Measurements from ENCODE around the gene PCDHGB2.
A peak's percentile ranks its signal among the peaks of the same experiment; 100 is the strongest.
"Not testable (repeated sequence)": the region's sequence is repeated elsewhere in the genome, so short reads cannot be mapped to it uniquely, and the experiment has no call there.

Gene PCDHGB2

DNA sequence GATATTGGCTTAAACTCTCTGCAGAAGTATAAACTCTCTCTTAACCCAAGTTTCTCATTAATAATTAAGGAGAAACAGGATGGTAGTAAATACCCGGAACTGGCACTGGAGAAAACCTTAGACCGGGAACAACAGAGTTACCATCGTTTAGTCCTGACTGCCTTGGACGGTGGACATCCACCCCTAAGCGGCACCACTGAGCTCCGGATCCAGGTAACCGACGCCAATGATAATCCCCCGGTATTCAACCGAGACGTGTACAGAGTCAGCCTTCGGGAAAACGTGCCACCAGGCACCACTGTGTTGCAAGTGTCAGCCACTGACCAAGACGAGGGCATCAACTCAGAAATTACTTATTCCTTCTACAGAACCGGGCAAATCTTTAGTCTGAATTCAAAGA is 38.8 kb downstream of the PCDHGB2 start:
- Histone ChIP-seq H3K9ac (ENCODE audit: low read length in 2 of 2) (no peak overlapping the region), H3K9me3 (ENCODE audit: control insufficient read depth in 2 of 2, low read length in 2 of 2) (peaks cover 16 to 71% of the 10 kb centered on the region in 2 donors), H3K27ac (ENCODE audit: low read length) (no peak overlapping the region), H3K27me3 (ENCODE audit: control insufficient read depth in 1 of 2, insufficient read depth in 2 of 2, low read length in 2 of 2) (no peaks in the 10 kb centered on the region), H3K4me3 (ENCODE audit: low read length in 2 of 2) (peak overlapping the region; percentile 55 to 62), H3K4me1 (ENCODE audit: control insufficient read depth, insufficient read depth, low read length) (no peaks in the 10 kb centered on the region), H3K36me3 (ENCODE audit: control insufficient read depth in 2 of 2, insufficient read depth in 2 of 2, low read length in 2 of 2) (peaks cover 0 to 2% of the 10 kb centered on the region in 2 donors)

DNA sequence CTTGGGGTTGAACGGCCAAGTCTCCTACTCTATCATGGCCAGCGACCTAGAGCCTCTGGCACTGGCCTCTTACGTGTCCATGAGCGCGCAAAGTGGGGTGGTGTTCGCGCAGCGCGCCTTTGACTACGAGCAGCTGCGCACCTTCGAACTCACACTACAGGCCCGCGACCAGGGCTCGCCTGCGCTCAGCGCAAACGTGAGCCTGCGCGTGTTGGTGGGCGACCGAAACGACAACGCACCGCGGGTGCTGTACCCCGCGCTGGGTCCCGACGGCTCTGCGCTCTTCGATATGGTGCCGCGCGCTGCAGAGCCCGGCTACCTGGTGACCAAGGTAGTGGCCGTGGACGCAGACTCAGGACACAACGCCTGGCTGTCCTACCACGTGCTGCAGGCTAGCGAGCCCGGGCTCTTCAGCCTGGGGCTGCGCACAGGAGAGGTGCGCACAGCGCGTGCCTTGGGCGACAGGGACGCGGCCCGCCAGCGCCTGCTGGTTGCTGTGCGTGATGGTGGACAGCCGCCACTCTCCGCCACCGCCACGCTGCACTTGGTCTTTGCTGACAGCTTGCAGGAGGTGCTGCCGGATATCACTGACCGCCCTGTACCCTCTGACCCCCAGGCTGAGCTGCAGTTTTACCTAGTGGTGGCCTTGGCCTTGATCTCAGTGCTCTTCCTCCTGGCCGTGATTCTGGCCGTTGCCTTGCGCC is 39.9 kb downstream of the PCDHGB2 start:
- Histone ChIP-seq H3K9me3 (ENCODE audit: control insufficient read depth in 2 of 2, low read length in 2 of 2) (peaks cover 19 to 73% of the 10 kb centered on the region in 2 donors), H3K36me3 (ENCODE audit: control insufficient read depth in 2 of 2, insufficient read depth in 2 of 2, low read length in 2 of 2) (peaks cover 0 to 2% of the 10 kb centered on the region in 2 donors), H3K9ac (ENCODE audit: low read length in 2 of 2) (no peak overlapping the region), H3K27ac (ENCODE audit: low read length) (no peak overlapping the region), H3K4me1 (ENCODE audit: control insufficient read depth, insufficient read depth, low read length) (no peaks in the 10 kb centered on the region), H3K4me3 (ENCODE audit: low read length in 2 of 2) (peak overlapping the region; percentile 48 to 49), H3K27me3 (ENCODE audit: control insufficient read depth in 1 of 2, insufficient read depth in 2 of 2, low read length in 2 of 2) (no peaks in the 10 kb centered on the region)

- Histone ChIP-seq H3K36me3 (ENCODE audit: control insufficient read depth in 2 of 2, insufficient read depth in 2 of 2, low read length in 2 of 2) (no peaks in the 10 kb centered on the region), H3K27ac (ENCODE audit: low read length) (no peak within 1 kb of the TSS), H3K4me1 (ENCODE audit: control insufficient read depth, insufficient read depth, low read length) (no peaks in the 10 kb centered on the region), H3K9ac (ENCODE audit: low read length in 2 of 2) (no peak within 1 kb of the TSS), H3K9me3 (ENCODE audit: control insufficient read depth in 2 of 2, low read length in 2 of 2) (peaks cover 21 to 74% of the 10 kb centered on the region in 2 donors), H3K27me3 (ENCODE audit: control insufficient read depth in 1 of 2, insufficient read depth in 2 of 2, low read length in 2 of 2) (no peaks in the 10 kb centered on the region), H3K4me3 (ENCODE audit: low read length in 2 of 2) (peak within 1 kb of the TSS; percentile 60 to 65)
Measured at GRCh38 chr5:141402553-141403243, 42.9 kb downstream of the PCDHGB2 start, which contains the start of gene PCDHGA9. Gene PCDHGA9, plus strand, starts transcription at chr5:141402778. Its CDS starts 175 bp downstream, at chr5:141402953.

DNA sequence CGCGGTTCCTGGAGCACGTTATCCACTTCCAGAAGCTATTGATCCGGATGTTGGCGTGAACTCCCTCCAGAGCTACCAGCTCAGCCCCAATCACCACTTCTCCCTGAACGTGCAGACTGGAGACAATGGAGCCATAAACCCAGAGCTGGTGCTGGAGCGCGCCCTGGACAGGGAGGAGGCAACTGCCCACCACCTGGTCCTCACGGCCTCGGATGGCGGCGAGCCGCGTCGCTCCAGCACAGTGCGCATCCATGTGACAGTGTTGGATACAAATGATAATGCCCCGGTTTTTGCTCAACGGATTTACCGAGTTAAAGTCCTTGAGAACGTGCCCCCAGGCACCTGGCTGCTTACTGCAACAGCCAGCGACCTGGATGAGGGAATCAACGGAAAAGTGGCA is 43.6 kb downstream of the PCDHGB2 start:
- peaks cover 21 to 78% of the 10 kb centered on the region in 2 donors for H3K9me3 ChIP-seq (ENCODE audit: control insufficient read depth in 2 of 2, low read length in 2 of 2)

GRCh38 chr5:141407790-141408505 is 48.2 kb downstream of the PCDHGB2 start, which contains the start of gene PCDHGB6:
Gene PCDHGB6, plus strand, starts transcription at chr5:141408021. Its CDS starts 182 bp downstream, at chr5:141408203.
- not testable (repeated sequence) for H3K9ac ChIP-seq (ENCODE audit: low read length in 2 of 2); H3K4me1 ChIP-seq (ENCODE audit: control insufficient read depth, insufficient read depth, low read length); H3K27me3 ChIP-seq (ENCODE audit: control insufficient read depth in 1 of 2, insufficient read depth in 2 of 2, low read length in 2 of 2); H3K36me3 ChIP-seq (ENCODE audit: control insufficient read depth in 2 of 2, insufficient read depth in 2 of 2, low read length in 2 of 2); H3K27ac ChIP-seq (ENCODE audit: low read length)
- Histone ChIP-seq H3K4me3 (ENCODE audit: low read length in 2 of 2) (peak within 1 kb of the TSS; percentile 33 to 40), H3K9me3 (ENCODE audit: control insufficient read depth in 2 of 2, low read length in 2 of 2) (peaks cover 34 to 78% of the 10 kb centered on the region in 2 donors)

More for the DNA sequence above, 43.6 kb downstream of the PCDHGB2 start:
- no peak overlapping the region for H3K9ac ChIP-seq (ENCODE audit: low read length in 2 of 2)
- peak overlapping the region; percentile 60 to 65 for H3K4me3 ChIP-seq (ENCODE audit: low read length in 2 of 2)
- no peaks in the 10 kb centered on the region for H3K4me1 ChIP-seq (ENCODE audit: control insufficient read depth, insufficient read depth, low read length)
- no peaks in the 10 kb centered on the region for H3K27me3 ChIP-seq (ENCODE audit: control insufficient read depth in 1 of 2, insufficient read depth in 2 of 2, low read length in 2 of 2)
- H3K36me3 ChIP-seq (ENCODE audit: control insufficient read depth in 2 of 2, insufficient read depth in 2 of 2, low read length in 2 of 2), result no peaks in the 10 kb centered on the region
- no peak overlapping the region for H3K27ac ChIP-seq (ENCODE audit: low read length)

DNA sequence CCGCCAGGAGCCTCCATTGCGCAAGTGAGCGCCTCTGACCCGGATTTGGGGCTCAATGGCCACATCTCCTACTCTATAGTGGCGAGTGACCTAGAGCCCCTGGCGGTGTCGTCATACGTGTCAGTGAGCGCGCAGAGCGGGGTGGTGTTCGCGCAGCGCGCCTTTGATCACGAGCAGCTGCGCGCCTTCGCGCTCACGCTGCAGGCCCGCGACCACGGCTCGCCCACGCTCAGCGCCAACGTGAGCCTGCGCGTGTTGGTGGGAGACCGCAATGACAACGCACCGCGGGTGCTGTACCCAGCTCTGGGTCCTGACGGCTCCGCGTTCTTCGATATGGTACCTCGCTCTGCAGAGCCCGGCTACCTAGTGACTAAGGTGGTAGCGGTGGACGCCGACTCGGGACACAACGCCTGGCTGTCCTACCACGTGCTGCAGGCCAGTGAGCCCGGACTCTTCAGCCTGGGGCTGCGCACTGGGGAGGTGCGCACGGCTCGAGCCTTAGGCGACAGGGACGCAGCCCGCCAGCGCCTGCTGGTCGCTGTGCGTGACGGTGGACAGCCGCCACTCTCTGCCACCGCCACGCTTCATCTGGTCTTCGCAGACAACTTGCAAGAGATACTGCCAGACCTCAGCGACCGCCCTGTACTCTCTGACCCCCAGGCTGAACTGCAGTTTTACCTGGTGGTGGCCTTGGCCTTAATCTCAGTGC is 50.0 kb downstream of the PCDHGB2 start:
- peak overlapping the region; percentile 29 to 35 for H3K4me3 ChIP-seq (ENCODE audit: low read length in 2 of 2)
- no peak overlapping the region for H3K27ac ChIP-seq (ENCODE audit: low read length)
- peaks cover 2 to 6% of the 10 kb centered on the region in 2 donors for H3K36me3 ChIP-seq (ENCODE audit: control insufficient read depth in 2 of 2, insufficient read depth in 2 of 2, low read length in 2 of 2)
- H3K27me3 ChIP-seq (ENCODE audit: control insufficient read depth in 1 of 2, insufficient read depth in 2 of 2, low read length in 2 of 2), result no peaks in the 10 kb centered on the region
- no peak overlapping the region for H3K9ac ChIP-seq (ENCODE audit: low read length in 2 of 2)
- H3K4me1 ChIP-seq (ENCODE audit: control insufficient read depth, insufficient read depth, low read length), result no peaks in the 10 kb centered on the region
- H3K9me3 ChIP-seq (ENCODE audit: control insufficient read depth in 2 of 2, low read length in 2 of 2), result peaks cover 34 to 78% of the 10 kb centered on the region in 2 donors

- no peak overlapping the region for H3K9ac ChIP-seq (ENCODE audit: low read length in 2 of 2)
- H3K4me3 ChIP-seq (ENCODE audit: low read length in 2 of 2), result peak overlapping the region; percentile 40 to 44
- peaks cover 2 to 6% of the 10 kb centered on the region in 2 donors for H3K36me3 ChIP-seq (ENCODE audit: control insufficient read depth in 2 of 2, insufficient read depth in 2 of 2, low read length in 2 of 2)
- H3K27me3 ChIP-seq (ENCODE audit: control insufficient read depth in 1 of 2, insufficient read depth in 2 of 2, low read length in 2 of 2), result no peaks in the 10 kb centered on the region
- no peaks in the 10 kb centered on the region for H3K4me1 ChIP-seq (ENCODE audit: control insufficient read depth, insufficient read depth, low read length)
- H3K9me3 ChIP-seq (ENCODE audit: control insufficient read depth in 2 of 2, low read length in 2 of 2), result peaks cover 28 to 61% of the 10 kb centered on the region in 2 donors
- no peak overlapping the region for H3K27ac ChIP-seq (ENCODE audit: low read length)
Measured at GRCh38 chr5:141411575-141411974, 51.8 kb downstream of the PCDHGB2 start.
